GM18868 (cell line): ENCODE data around the gene FOXP2.
A peak's percentile ranks its signal among the peaks of the same experiment; 100 is the strongest.
"Not testable (repeated sequence)": the region's sequence is repeated elsewhere in the genome, so short reads cannot be mapped to it uniquely, and the experiment has no call there.

Source experiments
- ATAC-seq: cut with Tn5 transposase; IDR thresholded peaks from one replicate; pipeline ENCODE4 v1.9.1; 2021; ENCODE audit warnings: mild to moderate bottlenecking, moderate library complexity; ENCODE audit not compliant: unreplicated experiment

The FOXP2 gene

GRCh38 chr7:114574384-114574783 lies 159.8 kb downstream of the FOXP2 start:
- no peak for ATAC-seq

- ATAC-seq = no peak
Observed at GRCh38 chr7:114575098-114575497, 160.5 kb downstream of the FOXP2 start.

DNA sequence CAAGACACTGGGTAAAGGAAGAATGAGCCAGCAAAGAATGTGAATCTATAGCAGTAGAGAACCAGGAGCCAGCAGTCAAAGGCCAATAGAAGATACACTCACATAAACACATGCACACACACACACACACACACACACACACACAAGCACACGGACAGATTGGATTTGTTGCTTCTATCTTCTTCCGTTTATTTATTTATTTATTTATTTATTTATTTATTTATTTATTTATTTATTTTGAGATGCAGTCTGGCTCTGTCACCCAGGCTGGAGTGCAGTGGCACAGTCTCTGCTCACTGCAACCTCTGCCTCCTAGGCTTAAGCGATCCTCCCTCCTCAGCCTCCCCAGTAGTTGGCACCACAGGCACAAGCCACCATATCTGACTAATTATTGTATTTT lies 166.3 kb downstream of the FOXP2 start:
- not testable (repeated sequence) for ATAC-seq

- no peak for ATAC-seq
Observed at GRCh38 chr7:114588506-114588905, 173.9 kb downstream of the FOXP2 start.

DNA sequence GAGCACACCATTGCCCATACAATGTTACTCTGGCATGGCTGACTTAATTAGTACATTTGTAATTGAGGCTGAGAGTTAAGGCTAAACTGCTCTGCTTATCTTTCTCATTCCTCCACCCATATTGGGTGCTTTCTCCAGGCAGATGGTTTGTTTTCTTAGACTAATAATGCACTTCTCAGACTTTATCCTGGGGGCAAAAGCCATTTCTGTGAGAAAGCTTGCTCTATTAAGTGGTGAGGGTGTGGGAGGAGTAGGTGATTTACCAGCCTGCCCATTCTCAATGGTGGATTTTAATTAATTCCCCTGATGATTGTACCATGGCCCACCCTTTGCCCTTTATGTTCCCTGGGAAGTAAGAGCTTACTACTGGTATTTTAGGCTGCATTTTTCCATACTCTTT lies 174.8 kb downstream of the FOXP2 start:
- no peak for ATAC-seq

- ATAC-seq = no peak
Observed at GRCh38 chr7:114590298-114590697, 175.7 kb downstream of the FOXP2 start.

DNA sequence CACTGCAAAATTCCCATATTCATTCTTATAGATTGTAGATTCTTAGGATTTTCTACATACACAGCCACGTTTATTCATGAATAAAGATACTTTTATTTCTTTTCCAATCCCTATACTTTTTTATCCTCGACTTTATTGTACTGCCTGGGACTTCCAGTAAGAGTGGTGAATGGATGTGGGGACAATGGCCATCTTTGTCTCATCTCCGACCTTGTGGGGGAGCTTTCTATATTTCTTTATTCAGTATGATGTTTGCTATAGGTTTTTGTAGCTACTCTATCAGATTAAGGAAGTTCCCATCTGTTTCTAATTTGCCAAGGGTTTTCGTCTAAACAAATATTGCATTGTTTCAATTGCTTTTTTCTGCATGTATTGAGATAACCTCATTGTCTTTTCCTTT lies 184.3 kb downstream of the FOXP2 start:
- no peak for ATAC-seq

- no peak for ATAC-seq
Observed at GRCh38 chr7:114606100-114606499, 191.5 kb downstream of the FOXP2 start.

DNA sequence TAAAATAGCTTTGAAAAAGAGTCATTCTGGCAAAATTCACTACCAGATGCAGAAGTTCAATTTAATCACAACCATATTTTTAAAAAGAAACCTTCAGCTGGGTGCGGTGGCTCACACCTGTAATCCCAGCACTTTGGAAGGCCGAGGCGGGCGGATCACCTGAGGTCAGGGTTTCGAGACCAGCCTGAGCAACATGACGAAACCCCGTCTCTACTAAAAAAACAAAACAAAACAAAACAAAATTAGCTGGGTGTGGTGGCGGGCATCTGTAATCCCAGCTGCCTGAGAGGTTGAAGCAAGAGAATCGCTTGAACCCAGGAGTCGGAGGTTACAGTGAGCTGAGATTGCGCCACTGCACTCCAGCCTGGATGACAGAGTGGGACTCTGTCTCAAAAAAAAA lies 194.2 kb downstream of the FOXP2 start:
- ATAC-seq = not testable (repeated sequence)

DNA sequence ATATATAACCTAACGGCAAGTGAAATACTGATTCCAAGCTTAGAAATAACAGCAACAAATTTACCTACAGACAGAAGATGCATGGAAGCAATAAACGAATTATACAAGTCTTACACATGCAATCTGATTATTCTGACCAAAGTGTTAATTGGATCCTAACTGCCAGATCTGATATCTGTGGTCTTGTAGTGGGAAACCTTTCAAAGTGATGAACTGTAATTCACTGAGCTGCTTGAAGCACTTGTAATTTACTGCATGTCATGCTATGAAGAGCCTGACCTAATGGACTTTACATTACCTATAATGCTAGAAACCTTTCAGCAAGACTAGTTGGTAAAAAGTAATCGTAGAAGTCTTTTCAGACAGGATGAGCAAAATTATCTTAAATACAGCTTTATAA lies 205.6 kb downstream of the FOXP2 start:
- no peak for ATAC-seq

DNA sequence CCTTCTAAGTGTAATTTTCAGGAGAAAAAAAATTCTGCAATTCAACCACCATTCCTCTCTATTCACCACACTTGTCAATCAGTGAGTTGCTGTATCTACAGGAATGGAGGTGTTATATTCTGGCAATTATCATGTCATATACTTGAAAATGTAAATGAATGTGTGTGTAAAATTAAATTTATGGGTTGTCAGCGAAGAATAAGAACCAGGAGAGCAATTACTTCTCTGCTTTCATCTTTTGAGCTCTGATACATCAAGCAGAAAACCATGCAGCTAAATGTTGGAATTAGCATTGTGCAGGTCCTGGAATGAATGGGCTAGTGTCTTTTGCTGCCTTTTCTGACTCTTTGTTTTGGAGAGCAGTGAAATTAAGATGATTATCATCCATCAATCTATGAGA lies 207.6 kb downstream of the FOXP2 start:
- ATAC-seq = no peak

GRCh38 chr7:114623146-114623545 lies 208.5 kb downstream of the FOXP2 start:
- ATAC-seq = no peak

DNA sequence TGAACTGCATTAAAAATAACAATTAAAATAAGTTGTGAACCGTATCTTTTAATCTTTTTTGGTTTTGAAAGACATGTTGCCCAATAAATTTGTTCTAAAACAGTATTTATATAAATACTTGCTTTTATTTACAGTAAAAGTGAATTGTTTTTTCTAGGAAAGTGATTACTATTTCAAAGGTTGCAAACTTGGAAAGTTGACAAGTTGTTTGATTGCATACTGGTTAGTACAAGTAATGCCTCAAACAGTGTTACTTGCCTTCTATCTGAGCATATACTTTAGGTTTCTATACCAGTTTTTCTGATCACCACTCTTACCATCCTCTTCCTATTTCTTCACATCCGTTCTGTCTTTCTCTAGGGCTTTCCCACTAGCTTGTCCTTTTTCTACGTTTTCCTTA lies 212.6 kb downstream of the FOXP2 start:
- no peak for ATAC-seq

DNA sequence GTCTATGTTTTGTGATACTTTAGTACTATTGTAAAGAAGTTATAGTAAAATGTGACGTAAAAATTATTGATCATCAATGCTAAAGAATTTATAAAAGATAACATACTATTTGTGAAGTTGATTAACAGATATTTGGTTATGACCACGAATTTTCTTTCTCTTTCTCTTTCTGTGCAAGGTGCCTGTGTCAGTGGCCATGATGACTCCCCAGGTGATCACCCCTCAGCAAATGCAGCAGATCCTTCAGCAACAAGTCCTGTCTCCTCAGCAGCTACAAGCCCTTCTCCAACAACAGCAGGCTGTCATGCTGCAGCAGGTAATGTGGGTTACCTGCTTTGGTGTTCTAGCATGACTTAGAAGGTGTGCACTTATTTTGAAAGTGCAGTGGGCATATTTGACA lies 213.7 kb downstream of the FOXP2 start:
- ATAC-seq = no peak

- no peak for ATAC-seq
Observed at GRCh38 chr7:114629762-114630161, 215.1 kb downstream of the FOXP2 start.

- no peak for ATAC-seq
Observed at GRCh38 chr7:114630201-114630990, 215.8 kb downstream of the FOXP2 start.

GRCh38 chr7:114631249-114631822 lies 216.7 kb downstream of the FOXP2 start:
- peak; percentile 44 for ATAC-seq

GRCh38 chr7:114639451-114639850 lies 224.8 kb downstream of the FOXP2 start:
- ATAC-seq = no peak

DNA sequence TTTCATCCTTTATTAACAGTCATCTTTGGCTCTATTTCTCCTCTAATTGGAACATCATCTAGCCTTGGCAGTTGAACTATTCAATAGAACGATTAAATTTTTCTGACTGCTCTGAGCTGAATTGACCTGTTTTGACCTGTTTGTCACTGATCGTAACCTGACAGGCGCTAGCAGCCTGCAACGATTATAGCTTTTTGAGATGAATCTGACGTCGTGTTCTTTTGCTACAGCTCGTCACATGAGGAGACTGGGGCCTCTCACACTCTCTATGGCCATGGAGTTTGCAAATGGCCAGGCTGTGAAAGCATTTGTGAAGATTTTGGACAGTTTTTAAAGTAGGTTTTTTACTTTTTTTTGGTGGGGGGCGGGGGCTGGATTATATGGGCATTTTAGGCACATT lies 229.8 kb downstream of the FOXP2 start:
- no peak for ATAC-seq

DNA sequence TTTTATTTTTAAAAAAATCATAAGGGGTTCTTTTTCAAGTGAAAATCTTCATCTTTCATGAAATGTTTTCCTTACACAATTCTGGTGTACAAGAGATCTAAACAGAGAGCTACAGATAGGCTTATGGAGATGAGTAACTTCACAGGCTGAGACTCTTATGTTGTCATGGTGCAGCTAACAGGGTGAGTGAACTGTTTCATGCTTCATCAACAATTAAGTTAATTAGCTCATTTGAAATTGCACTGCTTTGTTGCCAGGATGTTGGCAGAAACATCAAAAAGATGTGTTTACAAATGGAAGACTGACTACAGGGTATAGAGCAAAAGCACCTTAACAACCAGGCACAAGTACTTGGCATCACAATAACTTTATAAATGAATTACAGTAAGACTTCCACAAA lies 230.8 kb downstream of the FOXP2 start:
- no peak for ATAC-seq

DNA sequence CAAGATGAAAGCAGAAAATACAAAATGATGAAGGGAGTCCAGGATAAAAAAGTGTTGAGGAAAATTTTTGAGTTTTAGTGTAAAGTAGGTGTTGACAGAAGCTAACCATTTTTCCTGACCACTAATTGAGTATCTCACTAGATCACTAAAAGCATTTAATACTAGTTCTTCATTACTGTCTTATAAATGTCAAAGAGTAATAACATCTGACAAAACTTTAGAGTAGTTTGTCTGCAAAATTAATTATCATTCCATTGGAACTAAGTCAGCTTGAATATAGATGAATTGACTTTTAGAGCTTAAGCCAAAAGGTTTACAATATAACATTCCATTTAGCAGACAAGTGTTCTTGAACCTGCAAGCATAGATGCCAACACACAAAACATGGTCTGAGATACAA lies 232.9 kb downstream of the FOXP2 start:
- no peak for ATAC-seq

- no peak for ATAC-seq
Observed at GRCh38 chr7:114648117-114648516, 233.5 kb downstream of the FOXP2 start.

GRCh38 chr7:114648680-114649079 lies 234.1 kb downstream of the FOXP2 start:
- no peak for ATAC-seq
